Lower lobe of right lung (tissue), 1 donor: ENCODE results near the gene NOS1AP. TPM values are rescaled to one million over a fixed set of nuclear protein-coding genes. Genes with fewer than 3 reads are reported as not detected.

Source experiments
- microRNA-seq: library from miRNA; unstranded; fragments of <30 nt; microRNA quantifications from one replicate; pipeline ENCODE4 v1.2.0, GENCODE V29; 2020; ENCODE audit warnings: borderline number of aligned reads
- total RNA-seq: library from RNA; stranded (reverse); fragmentation: NEBNext Ultra II Directional; extraction: Animal tissue kit (Norgen Biotek cat#: 25700); gene quantifications from one replicate; pipeline ENCODE4 v1.2.1, GENCODE V29; 2021
- donor health status: DM: no; HTN: yes; CAD: no; lungs with severe emphysema.

Gene NOS1AP
- total RNA-seq, 1 donor from 2014 or later: 3.6 TPM

Small RNAs within 50 kb of the gene (microRNA-seq; reads per million reads assigned to microRNA genes)
- gene MIR4654: not detected
- gene MIR556: not detected

Other genes starting within 250 kb of the NOS1AP start
- gene OLFML2B, start 45.8 kb upstream of the NOS1AP start, total RNA-seq: 19.1 TPM